Activated CD4-positive, alpha-beta memory T cell treated with anti-CD3 and anti-CD28 coated beads, Interleukin-2, amount 10 ng/mL, durations not matched to agents 7 days and 5 days (primary cell): ENCODE data around the gene KCP. TPM values are rescaled to one million over a fixed set of nuclear protein-coding genes. Genes with fewer than 3 reads are reported as not detected.

Source experiments
- CTCF ChIA-PET: fragments of 350-600 bp; sonication (Branson Sonifier 250); formaldehyde crosslinking; loops from one replicate; lab custom pipeline; 2021; ENCODE audit warnings: antibody characterized with exemption, inconsistent platforms; lab: Charles Lee
- POLR2A ChIA-PET: fragments of 350-600 bp; sonication (Branson Sonifier 250); formaldehyde crosslinking; loops from one replicate; lab custom pipeline; 2021; ENCODE audit warnings: antibody characterized with exemption; lab: Charles Lee
- DNase-seq: peaks from one replicate; pipeline ENCODE4 v3.0.0-alpha.2; 2020
- H3K27ac Mint-ChIP-seq: one replicate; pipeline ENCODE4 v1.8.0; 2021; ENCODE audit warnings: mild to moderate bottlenecking, mixed read lengths
- H3K27me3 Mint-ChIP-seq: one replicate; pipeline ENCODE4 v1.8.0; 2021; ENCODE audit warnings: mixed read lengths
- H3K36me3 Mint-ChIP-seq: one replicate; pipeline ENCODE4 v1.8.0; 2021; ENCODE audit warnings: low read depth, mixed read lengths
- H3K4me1 Mint-ChIP-seq: one replicate; pipeline ENCODE4 v1.8.0; 2021; ENCODE audit warnings: mixed read lengths
- H3K4me3 Mint-ChIP-seq: one replicate; pipeline ENCODE4 v1.8.0; 2021; ENCODE audit warnings: mild to moderate bottlenecking, mixed read lengths
- H3K9me3 Mint-ChIP-seq: one replicate; pipeline ENCODE4 v1.8.0; 2021; ENCODE audit warnings: mixed read lengths
- total RNA-seq, 2 experiments: library from RNA; stranded (reverse); gene quantifications; one replicate each; pipeline ENCODE4 v1.2.3, GENCODE V29; 2021

The KCP gene
- total RNA-seq, 2 experiments from 2014 or later: 0.20 to 0.33 TPM

- H3K27ac Mint-ChIP-seq: no peak overlapping the region
- peaks cover 20% of the 10 kb centered on the region for H3K27me3 Mint-ChIP-seq
- CTCF ChIA-PET: interaction anchor here (1.1 to 1.5 kb wide), 2 partner anchors 20 to 188 kb away, joined by 3 to 12 read pairs; no protein-coding TSS in a partner anchor
- H3K9me3 Mint-ChIP-seq: no peaks in the 10 kb centered on the region
- POLR2A ChIA-PET: interaction anchor here (1.0 kb wide), 1 partner anchor 187 kb away, joined by 4 read pairs; no protein-coding TSS in a partner anchor
- no peak overlapping the region for H3K4me3 Mint-ChIP-seq
- H3K4me1 Mint-ChIP-seq: no peaks in the 10 kb centered on the region
- H3K36me3 Mint-ChIP-seq: no peaks in the 10 kb centered on the region
- DNase-seq: no peak
Observed at GRCh38 chr7:128903621-128904361, 6.7 kb downstream of the KCP start.

DNA sequence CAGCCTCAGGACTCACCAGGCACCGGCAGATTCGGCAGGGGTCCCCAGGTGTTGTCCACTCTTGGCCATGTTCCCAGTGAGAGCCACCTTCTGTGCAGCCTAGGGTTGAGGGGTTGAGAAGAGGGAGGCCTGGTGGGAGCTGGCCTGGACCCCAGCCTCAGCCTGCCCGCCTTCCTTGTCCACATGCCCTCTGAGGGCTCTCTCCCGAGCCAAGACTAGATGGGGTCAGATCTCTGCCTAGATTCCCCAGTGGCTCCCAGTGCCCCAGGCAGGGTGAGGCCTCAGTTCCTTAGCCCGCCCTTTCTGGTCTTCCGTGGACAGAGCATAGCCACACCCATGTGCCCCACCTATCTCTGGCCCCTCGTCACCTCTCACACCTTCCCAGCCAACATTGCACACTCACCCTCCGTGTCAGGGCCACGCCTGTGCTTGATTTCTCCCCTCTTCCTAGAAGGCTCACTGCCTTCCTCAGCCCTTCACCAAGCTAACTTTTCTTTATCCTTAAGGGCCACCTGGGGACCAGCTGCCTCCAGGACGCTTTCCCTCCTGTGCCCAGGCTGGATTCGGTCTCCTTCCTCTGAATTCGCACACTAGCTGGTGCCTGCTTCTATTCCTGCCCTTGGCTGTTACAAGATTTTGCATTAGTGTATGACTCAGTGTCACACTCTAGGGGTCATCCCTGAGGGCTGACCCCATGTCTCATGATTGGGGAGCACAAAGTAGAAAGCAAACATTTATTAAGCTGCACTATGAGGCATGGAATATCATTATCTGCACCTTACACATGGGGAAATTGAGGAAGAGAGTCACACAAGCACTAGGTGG lies 7.5 kb downstream of the KCP start:
- H3K4me3 Mint-ChIP-seq: no peak overlapping the region
- peaks cover 23% of the 10 kb centered on the region for H3K27me3 Mint-ChIP-seq
- DNase-seq: no peak
- H3K36me3 Mint-ChIP-seq: no peaks in the 10 kb centered on the region
- H3K4me1 Mint-ChIP-seq: no peaks in the 10 kb centered on the region
- no peak overlapping the region for H3K27ac Mint-ChIP-seq
- peaks cover 2% of the 10 kb centered on the region for H3K9me3 Mint-ChIP-seq
- ChIA-PET CTCF (interaction anchor here (1.1 to 1.5 kb wide), 3 partner anchors 20 to 189 kb away, joined by 3 to 12 read pairs (median 5); no protein-coding TSS in a partner anchor), POLR2A (interaction anchor here (1.0 kb wide), 1 partner anchor 188 kb away, joined by 4 read pairs; no protein-coding TSS in a partner anchor)

DNA sequence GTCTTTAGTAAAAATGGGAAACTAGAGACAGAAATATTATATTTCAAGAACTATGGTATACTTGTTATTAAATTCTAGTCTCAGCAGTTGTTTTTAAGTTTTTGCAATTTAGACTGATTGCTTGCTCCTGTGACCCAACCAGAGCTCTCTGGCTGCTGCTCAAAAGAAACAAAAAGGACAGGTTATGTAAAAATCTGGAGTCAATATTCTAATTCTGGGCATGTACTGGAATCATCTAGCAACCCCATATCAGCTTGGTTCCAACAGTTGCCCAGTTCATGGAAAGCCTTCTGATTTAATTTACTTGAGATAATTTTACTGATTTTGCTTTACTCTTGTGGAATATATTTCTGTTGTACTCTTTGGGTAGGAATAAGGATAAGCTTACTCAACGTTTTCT lies 10.3 kb downstream of the KCP start:
- H3K27me3 Mint-ChIP-seq: peaks cover 17% of the 10 kb centered on the region
- no peak overlapping the region for H3K4me3 Mint-ChIP-seq
- ChIA-PET POLR2A (no interaction called here), CTCF (interaction anchor here (1.1 to 1.6 kb wide), 3 partner anchors 14 to 192 kb away, joined by 3 to 5 read pairs (median 4); no protein-coding TSS in a partner anchor)
- no peak for DNase-seq
- H3K36me3 Mint-ChIP-seq: no peaks in the 10 kb centered on the region
- no peaks in the 10 kb centered on the region for H3K4me1 Mint-ChIP-seq
- H3K9me3 Mint-ChIP-seq: peaks cover 2% of the 10 kb centered on the region
- no peak overlapping the region for H3K27ac Mint-ChIP-seq

GRCh38 chr7:128899392-128899791 lies 11.1 kb downstream of the KCP start:
- ChIA-PET CTCF (interaction anchor here (0.9 to 1.6 kb wide), 3 partner anchors 13 to 192 kb away, joined by 3 to 5 read pairs (median 4); no protein-coding TSS in a partner anchor), POLR2A (no interaction called here)
- H3K27me3 Mint-ChIP-seq: peaks cover 17% of the 10 kb centered on the region
- H3K36me3 Mint-ChIP-seq: no peaks in the 10 kb centered on the region
- H3K4me3 Mint-ChIP-seq: no peak overlapping the region
- peaks cover 2% of the 10 kb centered on the region for H3K9me3 Mint-ChIP-seq
- no peaks in the 10 kb centered on the region for H3K4me1 Mint-ChIP-seq
- DNase-seq: no peak
- no peak overlapping the region for H3K27ac Mint-ChIP-seq

DNA sequence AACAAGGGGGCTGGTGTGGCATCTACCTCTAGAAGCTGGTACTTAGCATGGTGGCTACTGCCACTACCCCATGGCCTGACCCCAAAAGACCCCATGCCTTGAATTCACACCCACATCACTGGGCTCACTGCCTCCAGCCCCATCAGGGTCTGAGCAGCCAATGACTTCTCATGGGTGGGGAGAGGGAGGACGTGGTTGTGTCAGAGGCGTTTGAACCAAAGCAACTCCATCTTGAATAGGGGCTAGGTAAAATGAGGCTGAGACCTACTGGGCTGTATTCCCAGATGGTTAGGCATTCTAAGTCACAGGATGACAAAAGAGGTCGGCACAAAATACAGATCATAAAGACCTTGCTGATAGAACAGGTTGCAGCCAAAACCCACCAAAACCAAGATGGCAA lies 15.2 kb downstream of the KCP start:
- Mint-ChIP-seq H3K4me1 (no peaks in the 10 kb centered on the region), H3K9me3 (peaks cover 2% of the 10 kb centered on the region), H3K36me3 (no peaks in the 10 kb centered on the region), H3K27me3 (peaks cover 11% of the 10 kb centered on the region), H3K4me3 (no peak overlapping the region), H3K27ac (no peak overlapping the region)
- ChIA-PET CTCF (interaction anchor here (1.3 kb wide), 1 partner anchor 12 kb away, joined by 3 read pairs; no protein-coding TSS in a partner anchor), POLR2A (no interaction called here)
- DNase-seq: no peak

- POLR2A ChIA-PET: no interaction called here
- Mint-ChIP-seq H3K4me1 (peaks cover 1% of the 10 kb centered on the region), H3K9me3 (peaks cover 2% of the 10 kb centered on the region), H3K4me3 (no peak overlapping the region), H3K36me3 (no peaks in the 10 kb centered on the region), H3K27me3 (peaks cover 18% of the 10 kb centered on the region), H3K27ac (no peak overlapping the region)
- DNase-seq: no peak
- CTCF ChIA-PET: interaction anchor here (1.3 kb wide), 1 partner anchor 11 kb away, joined by 3 read pairs; no protein-coding TSS in a partner anchor
Observed at GRCh38 chr7:128894101-128894440, 16.4 kb downstream of the KCP start.

- CTCF ChIA-PET: no interaction called here
- no peak overlapping the region for H3K4me3 Mint-ChIP-seq
- peaks cover 17% of the 10 kb centered on the region for H3K27me3 Mint-ChIP-seq
- H3K4me1 Mint-ChIP-seq: peaks cover 1% of the 10 kb centered on the region
- no peak overlapping the region for H3K27ac Mint-ChIP-seq
- POLR2A ChIA-PET: interaction anchor here (0.5 kb wide), 1 partner anchor 26 kb away, joined by 3 read pairs; no protein-coding TSS in a partner anchor
- no peak for DNase-seq
- no peaks in the 10 kb centered on the region for H3K36me3 Mint-ChIP-seq
- peaks cover under 1% of the 10 kb centered on the region for H3K9me3 Mint-ChIP-seq
Observed at GRCh38 chr7:128893251-128894100, 17.0 kb downstream of the KCP start.

GRCh38 chr7:128892521-128893250 lies 17.8 kb downstream of the KCP start:
- ChIA-PET CTCF (no interaction called here), POLR2A (interaction anchor here (0.5 kb wide), 1 partner anchor 25 kb away, joined by 3 read pairs; no protein-coding TSS in a partner anchor)
- DNase-seq: no peak
- Mint-ChIP-seq H3K9me3 (no peaks in the 10 kb centered on the region), H3K4me3 (no peak overlapping the region), H3K4me1 (peaks cover 1% of the 10 kb centered on the region), H3K27me3 (peaks cover 15% of the 10 kb centered on the region), H3K27ac (no peak overlapping the region), H3K36me3 (no peaks in the 10 kb centered on the region)

DNA sequence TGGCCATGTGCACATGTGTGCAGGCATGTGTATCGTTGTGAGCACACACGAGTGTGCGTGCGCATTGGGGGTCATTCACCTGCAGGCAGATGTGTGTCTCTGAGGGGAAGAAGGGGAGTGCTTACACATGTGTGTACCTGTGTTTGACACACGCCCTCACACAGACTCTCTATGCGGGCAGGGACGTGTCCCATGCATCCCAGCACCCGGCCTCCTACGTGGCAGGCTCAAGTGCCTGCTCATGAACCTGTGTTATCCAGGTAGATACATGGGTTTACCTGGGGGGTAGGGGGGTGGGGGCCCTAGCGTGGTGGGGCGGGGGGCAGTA lies 18.6 kb downstream of the KCP start:
- Mint-ChIP-seq H3K4me3 (no peak overlapping the region), H3K4me1 (peaks cover 1% of the 10 kb centered on the region), H3K27me3 (peaks cover 14% of the 10 kb centered on the region), H3K27ac (no peak overlapping the region), H3K36me3 (no peaks in the 10 kb centered on the region), H3K9me3 (no peaks in the 10 kb centered on the region)
- POLR2A ChIA-PET: no interaction called here
- no peak for DNase-seq
- CTCF ChIA-PET: no interaction called here

- peaks cover 13% of the 10 kb centered on the region for H3K27me3 Mint-ChIP-seq
- ChIA-PET POLR2A (no interaction called here), CTCF (no interaction called here)
- H3K36me3 Mint-ChIP-seq: no peaks in the 10 kb centered on the region
- H3K27ac Mint-ChIP-seq: no peak overlapping the region
- H3K4me3 Mint-ChIP-seq: no peak overlapping the region
- no peak for DNase-seq
- peaks cover 1% of the 10 kb centered on the region for H3K4me1 Mint-ChIP-seq
- H3K9me3 Mint-ChIP-seq: no peaks in the 10 kb centered on the region
Observed at GRCh38 chr7:128891110-128891941, 19.2 kb downstream of the KCP start.

GRCh38 chr7:128890306-128891109 lies 20.0 kb downstream of the KCP start:
- no peaks in the 10 kb centered on the region for H3K9me3 Mint-ChIP-seq
- H3K27ac Mint-ChIP-seq: no peak overlapping the region
- no peak overlapping the region for H3K4me3 Mint-ChIP-seq
- POLR2A ChIA-PET: no interaction called here
- no peaks in the 10 kb centered on the region for H3K36me3 Mint-ChIP-seq
- CTCF ChIA-PET: no interaction called here
- peaks cover 14% of the 10 kb centered on the region for H3K27me3 Mint-ChIP-seq
- no peak for DNase-seq
- H3K4me1 Mint-ChIP-seq: peaks cover 1% of the 10 kb centered on the region
